Activated naive CD8-positive, alpha-beta T cell treated with anti-CD3 and anti-CD28 coated beads for 36 hours (primary cell): ENCODE results near the gene LDLRAD4. TPM values are rescaled to one million over a fixed set of nuclear protein-coding genes. Genes with fewer than 3 reads are reported as not detected.
A peak's percentile ranks its signal among the peaks of the same experiment; 100 is the strongest.

Experiments
- DNase-seq: peaks from one replicate; pipeline ENCODE4 v3.0.0; 2021
- H3K27ac Mint-ChIP-seq: one replicate; pipeline ENCODE4 v1.8.0; 2022; ENCODE audit warnings: mild to moderate bottlenecking, moderate library complexity, mixed read lengths
- H3K27me3 Mint-ChIP-seq: one replicate; pipeline ENCODE4 v1.8.0; 2022; ENCODE audit warnings: mild to moderate bottlenecking, mixed read lengths
- H3K36me3 Mint-ChIP-seq: one replicate; pipeline ENCODE4 v1.8.0; 2021; ENCODE audit warnings: mild to moderate bottlenecking, mixed read lengths
- H3K4me1 Mint-ChIP-seq: one replicate; pipeline ENCODE4 v1.8.0; 2021; ENCODE audit warnings: mixed read lengths
- H3K4me3 Mint-ChIP-seq: one replicate; pipeline ENCODE4 v1.8.0; 2022; ENCODE audit warnings: mild to moderate bottlenecking, moderate library complexity, mixed read lengths
- H3K9me3 Mint-ChIP-seq: one replicate; pipeline ENCODE4 v1.8.0; 2022; ENCODE audit warnings: mixed read lengths
- total RNA-seq, 2 experiments: library from RNA; stranded (reverse); gene quantifications; one replicate each; pipeline ENCODE4 v1.2.3, GENCODE V29; 2021

Gene LDLRAD4
- total RNA-seq, 2 experiments from 2014 or later, result 27.4 to 27.5 TPM

DNA sequence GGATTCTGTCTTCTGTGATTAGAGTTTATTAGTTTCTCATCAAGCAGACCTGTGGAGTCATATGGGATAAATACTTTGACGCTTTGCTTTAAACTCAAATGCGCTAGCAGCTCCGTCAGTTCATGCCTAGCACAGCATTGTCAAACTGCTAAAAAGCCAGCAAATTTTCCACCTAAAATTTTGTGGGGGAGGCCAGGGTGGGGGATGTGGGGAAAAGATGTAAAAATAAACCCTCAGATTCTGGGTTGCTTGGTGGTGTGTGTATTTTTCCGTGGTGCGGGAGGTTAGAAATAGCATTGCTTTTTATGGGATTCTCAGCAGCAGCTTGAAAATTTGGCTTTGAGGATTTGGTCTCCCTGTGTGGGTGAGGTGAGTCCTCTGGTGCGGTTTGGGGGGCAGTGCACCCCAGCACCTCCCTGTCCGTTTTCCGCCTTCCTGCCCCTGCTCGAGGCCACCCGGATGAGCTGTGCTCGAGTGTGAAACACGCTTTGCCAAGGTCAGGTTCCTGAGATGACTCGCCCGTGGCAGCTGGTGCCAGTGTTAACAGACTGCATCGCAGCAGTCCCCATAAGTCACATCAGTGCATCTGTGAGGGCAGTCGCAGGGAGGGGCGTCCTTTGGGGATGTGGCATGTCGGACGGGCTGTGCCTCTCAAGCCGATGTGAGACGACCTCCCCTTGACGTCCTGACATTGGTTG lies 65.9 kb downstream of the LDLRAD4 start:
- Mint-ChIP-seq H3K4me1 (peaks cover 48% of the 10 kb centered on the region), H3K36me3 (peaks cover 14% of the 10 kb centered on the region), H3K9me3 (peaks cover 2% of the 10 kb centered on the region), H3K27ac (no peak overlapping the region), H3K27me3 (no peaks in the 10 kb centered on the region), H3K4me3 (no peak overlapping the region)
- no peak for DNase-seq

DNA sequence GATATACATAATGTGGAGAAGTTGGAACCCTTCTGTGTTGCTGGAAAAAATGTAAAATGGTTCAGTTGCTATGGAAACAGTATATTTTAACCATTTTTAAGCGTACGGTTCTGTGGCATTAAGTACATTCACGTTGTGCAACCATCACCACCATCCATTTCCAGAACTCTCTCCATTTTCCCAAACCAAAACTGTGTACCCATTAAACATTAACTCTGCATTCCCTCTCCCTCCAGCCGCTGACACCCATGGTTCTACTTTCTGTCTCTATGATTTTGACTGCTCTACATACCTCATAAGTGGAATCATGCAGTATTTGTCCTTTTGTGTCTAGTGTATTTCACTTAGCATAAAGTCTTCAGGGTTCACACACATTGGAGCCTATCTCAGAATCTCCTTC lies 67.3 kb downstream of the LDLRAD4 start:
- Mint-ChIP-seq H3K27ac (no peak overlapping the region), H3K4me1 (peaks cover 41% of the 10 kb centered on the region)

DNA sequence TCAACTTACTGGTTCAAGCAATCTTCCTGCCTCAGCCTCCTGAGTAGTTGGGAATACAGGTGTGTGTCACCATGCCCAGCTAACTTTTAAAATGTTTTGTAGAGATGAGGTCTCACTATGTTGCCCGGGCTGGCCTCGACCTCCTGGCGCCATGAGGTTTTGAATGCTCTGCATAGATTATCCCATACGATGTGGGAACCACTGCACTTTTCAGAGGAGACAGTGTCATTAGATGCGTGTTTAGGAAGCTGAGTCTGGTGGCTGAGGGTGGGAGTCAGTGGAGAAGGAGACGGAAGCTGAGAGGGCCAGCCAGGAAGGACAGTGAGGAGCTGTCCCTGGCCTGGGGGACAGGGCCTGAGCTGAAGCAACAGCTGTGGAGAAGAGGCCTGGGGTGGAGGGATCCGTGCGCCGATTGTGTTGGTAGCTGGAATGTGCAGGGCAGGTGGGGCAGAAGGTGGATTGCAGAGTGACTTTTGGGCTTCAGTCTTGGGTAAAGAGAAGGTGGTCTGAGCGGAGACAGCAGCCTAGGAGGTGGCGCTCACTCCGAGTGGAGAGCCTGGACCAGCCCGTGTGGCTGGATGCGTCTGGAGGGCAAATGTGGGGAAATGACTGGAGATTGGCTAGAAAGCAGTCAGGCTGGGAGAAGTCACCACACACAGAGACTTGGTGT lies 68.0 kb downstream of the LDLRAD4 start:
- no peak for DNase-seq
- no peak overlapping the region for H3K27ac Mint-ChIP-seq
- peaks cover 2% of the 10 kb centered on the region for H3K9me3 Mint-ChIP-seq
- H3K4me3 Mint-ChIP-seq, result no peak overlapping the region
- H3K27me3 Mint-ChIP-seq, result no peaks in the 10 kb centered on the region
- peaks cover 42% of the 10 kb centered on the region for H3K4me1 Mint-ChIP-seq
- H3K36me3 Mint-ChIP-seq, result peaks cover 14% of the 10 kb centered on the region

More for the DNA sequence above, 67.3 kb downstream of the LDLRAD4 start:
- H3K9me3 Mint-ChIP-seq, result peaks cover 2% of the 10 kb centered on the region
- H3K27me3 Mint-ChIP-seq, result no peaks in the 10 kb centered on the region
- no peak overlapping the region for H3K4me3 Mint-ChIP-seq
- H3K36me3 Mint-ChIP-seq, result peaks cover 14% of the 10 kb centered on the region
- no peak for DNase-seq

DNA sequence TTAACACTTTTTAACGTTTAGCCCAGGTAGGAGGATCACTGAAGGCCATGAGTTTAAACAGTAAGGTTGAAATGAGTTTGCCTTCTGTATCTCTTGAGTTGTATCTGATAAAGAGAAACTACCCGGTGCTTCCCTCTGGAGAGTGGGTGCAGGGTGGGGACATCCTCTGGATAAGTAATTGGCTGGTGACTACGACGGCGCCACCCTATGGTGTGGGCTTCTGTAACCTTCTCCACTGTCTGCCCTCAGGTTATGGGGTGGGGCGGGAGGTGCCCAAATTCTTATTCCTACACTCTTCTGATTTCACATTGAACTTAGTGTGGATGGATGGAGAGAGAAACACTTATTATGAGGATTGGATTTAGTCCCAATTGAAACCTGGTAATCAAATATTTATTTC lies 68.8 kb downstream of the LDLRAD4 start:
- no peak overlapping the region for H3K4me3 Mint-ChIP-seq
- H3K4me1 Mint-ChIP-seq, result peaks cover 38% of the 10 kb centered on the region
- no peak for DNase-seq
- no peaks in the 10 kb centered on the region for H3K9me3 Mint-ChIP-seq
- peaks cover 6% of the 10 kb centered on the region for H3K36me3 Mint-ChIP-seq
- no peak overlapping the region for H3K27ac Mint-ChIP-seq
- H3K27me3 Mint-ChIP-seq, result no peaks in the 10 kb centered on the region

DNA sequence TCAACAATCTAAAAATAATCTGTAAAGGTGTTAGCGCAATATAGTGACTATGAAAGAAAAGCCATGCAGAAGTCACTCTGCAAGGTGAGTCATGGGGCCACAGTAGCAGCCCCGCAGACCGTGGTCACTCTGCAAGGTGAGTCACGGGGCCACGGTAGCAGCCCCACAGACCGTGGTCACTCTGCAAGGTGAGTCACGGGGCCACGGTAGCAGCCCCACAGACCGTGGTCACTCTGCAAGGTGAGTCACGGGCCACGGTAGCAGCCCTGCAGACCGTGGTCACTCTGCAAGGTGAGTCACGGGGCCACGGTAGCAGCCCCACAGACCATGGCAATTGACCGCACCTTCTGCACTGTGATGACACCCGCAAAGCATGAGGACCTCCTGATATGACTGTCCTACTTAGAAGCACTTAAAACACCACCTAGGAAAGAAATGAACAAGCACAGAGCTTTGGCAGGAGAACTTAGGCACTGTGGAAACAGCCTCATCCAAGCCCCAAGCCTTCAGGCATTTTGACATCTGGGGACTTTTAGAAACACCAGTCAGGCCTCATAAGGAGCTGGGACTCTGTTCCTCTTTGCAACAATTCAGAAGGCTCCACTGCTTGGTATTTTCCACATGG lies 70.1 kb downstream of the LDLRAD4 start:
- no peaks in the 10 kb centered on the region for H3K27me3 Mint-ChIP-seq
- peak; percentile 24 for DNase-seq
- H3K4me3 Mint-ChIP-seq, result no peak overlapping the region
- peaks cover 30% of the 10 kb centered on the region for H3K4me1 Mint-ChIP-seq
- H3K36me3 Mint-ChIP-seq, result peaks cover 1% of the 10 kb centered on the region
- H3K9me3 Mint-ChIP-seq, result no peaks in the 10 kb centered on the region
- no peak overlapping the region for H3K27ac Mint-ChIP-seq

DNA sequence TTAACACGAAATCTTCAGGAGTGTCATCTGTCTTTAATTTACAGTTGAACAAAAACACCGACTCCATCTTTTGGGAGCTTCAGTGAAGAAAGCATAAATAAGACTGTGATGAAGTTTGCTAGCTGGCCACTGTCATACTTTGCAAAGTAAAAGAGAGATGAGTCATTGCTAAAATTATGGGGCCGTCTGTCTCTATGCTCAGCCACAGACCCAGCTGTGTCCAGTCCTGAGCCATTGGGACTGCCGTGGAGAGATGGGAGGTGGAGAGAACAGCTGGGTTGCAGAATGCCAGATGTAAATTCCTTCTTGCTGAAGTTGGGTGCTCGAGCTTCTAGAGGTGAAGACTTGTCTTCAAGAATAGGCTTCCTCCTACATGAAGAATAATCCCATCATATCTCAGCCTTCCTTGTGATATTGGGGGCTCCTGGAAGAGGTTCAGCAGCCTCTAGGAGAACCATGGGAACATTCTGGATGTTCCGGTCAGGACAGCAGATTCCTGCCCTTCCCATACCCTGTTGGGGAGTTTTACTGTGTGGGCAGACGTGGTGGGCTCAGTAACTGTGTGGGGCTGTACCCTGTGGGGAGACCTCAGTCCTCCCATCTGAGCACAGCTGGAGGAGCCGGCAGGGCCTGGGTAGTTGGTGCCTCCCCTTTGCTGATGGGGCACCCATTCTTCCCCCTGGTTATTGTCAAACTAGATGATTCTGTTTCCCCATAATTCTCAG lies 71.1 kb downstream of the LDLRAD4 start:
- no peak for DNase-seq
- Mint-ChIP-seq H3K27ac (no peak overlapping the region), H3K27me3 (no peaks in the 10 kb centered on the region), H3K4me1 (peaks cover 29% of the 10 kb centered on the region), H3K36me3 (no peaks in the 10 kb centered on the region), H3K4me3 (no peak overlapping the region), H3K9me3 (no peaks in the 10 kb centered on the region)

DNA sequence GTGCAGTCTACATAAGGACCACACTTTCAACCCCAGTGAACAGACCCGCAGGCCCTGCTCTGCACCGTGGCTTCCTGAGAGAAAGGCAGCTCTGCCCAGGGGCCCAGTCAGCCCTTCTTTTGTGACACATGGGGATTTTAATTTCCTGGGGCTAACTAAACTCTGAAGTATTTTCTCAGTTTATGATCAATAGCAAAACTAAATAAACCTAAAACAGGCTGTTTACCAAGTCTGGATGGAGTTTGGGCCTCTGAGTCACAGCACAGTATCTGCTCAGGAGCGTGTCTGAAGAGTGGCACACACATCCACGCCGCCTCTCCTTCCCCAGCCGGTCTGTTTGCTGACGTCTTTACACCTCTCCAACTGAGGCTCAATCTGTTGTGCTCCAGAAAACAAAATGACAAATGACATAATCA lies 72.3 kb downstream of the LDLRAD4 start:
- no peaks in the 10 kb centered on the region for H3K27me3 Mint-ChIP-seq
- DNase-seq, result no peak
- no peak overlapping the region for H3K4me3 Mint-ChIP-seq
- H3K4me1 Mint-ChIP-seq, result peaks cover 36% of the 10 kb centered on the region
- no peak overlapping the region for H3K27ac Mint-ChIP-seq
- no peaks in the 10 kb centered on the region for H3K9me3 Mint-ChIP-seq
- no peaks in the 10 kb centered on the region for H3K36me3 Mint-ChIP-seq

DNA sequence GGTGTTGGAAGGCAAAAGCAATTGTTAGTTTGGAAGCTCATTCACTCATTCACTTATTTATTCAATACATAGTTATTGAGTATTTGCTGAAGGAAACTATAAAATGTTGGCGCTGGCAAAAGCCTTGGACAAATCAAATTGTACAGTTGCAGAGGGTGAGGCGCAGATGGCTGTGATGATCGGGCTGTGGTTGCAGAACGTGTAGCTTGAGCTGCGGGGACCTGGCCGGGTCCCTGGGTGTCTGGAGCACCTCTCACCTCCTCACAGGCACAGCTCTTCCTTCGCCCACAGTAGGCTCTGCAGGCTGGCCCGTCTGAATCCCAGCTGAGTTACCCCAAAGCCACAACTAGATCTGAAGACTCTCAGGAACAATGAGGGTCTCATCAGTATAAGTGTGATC lies 72.7 kb downstream of the LDLRAD4 start:
- Mint-ChIP-seq H3K4me1 (peaks cover 36% of the 10 kb centered on the region), H3K9me3 (no peaks in the 10 kb centered on the region), H3K27me3 (no peaks in the 10 kb centered on the region), H3K4me3 (no peak overlapping the region), H3K27ac (no peak overlapping the region), H3K36me3 (no peaks in the 10 kb centered on the region)
- no peak for DNase-seq

DNA sequence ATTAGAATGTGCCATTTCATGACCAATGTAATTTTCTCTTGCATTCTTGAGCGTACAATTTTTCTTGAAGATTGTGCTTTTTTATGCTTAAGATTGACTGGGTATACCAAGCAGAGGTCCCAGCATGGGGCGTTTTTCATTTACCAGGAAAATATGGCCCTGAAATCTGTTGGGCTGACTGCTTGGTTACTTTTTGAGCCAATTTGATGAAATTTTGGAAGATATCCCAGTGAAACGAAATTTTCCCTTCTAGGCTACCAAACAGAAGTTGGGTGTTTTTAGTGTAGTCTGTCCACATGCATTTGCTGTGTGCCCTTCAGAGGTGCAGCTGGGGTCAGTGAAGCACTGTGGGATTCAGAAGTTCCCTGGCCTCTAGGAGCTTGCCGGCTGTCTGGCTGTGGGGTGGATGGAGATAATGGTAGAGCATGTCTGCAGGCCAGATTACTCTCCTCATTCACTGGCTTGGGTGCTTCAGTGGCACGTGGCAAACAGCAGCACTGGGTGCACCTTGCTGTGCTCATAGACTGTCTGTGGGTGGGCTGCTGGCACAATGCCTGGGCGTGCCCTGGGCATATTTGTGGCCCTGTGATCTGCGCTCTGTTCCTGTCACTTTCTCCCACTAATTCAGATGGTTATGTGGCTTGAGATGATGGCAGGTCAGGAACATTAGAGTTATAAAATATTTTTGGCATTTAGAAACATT lies 73.3 kb downstream of the LDLRAD4 start:
- Mint-ChIP-seq H3K4me3 (no peak overlapping the region), H3K36me3 (no peaks in the 10 kb centered on the region), H3K27ac (no peak overlapping the region), H3K4me1 (peaks cover 39% of the 10 kb centered on the region), H3K27me3 (no peaks in the 10 kb centered on the region), H3K9me3 (no peaks in the 10 kb centered on the region)
- DNase-seq, result no peak

DNA sequence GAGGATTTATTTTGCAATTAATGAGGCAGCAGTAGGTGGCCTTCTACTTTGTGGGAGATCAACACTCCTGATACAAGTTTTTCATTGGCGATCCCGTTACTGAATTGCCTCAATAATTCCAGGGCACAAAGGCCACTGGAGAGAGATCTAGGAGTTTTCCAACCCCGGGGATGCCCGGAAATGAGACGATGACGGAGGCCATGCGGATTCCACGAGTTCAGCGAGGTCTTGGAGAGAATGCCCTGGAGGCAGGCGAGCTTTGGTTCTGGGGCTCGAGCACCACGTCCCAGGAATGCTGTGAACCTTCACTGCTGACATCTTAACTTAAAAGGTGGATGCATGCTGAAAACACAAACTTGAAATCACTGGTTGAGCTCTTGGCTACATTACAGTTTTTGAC lies 74.2 kb downstream of the LDLRAD4 start:
- Mint-ChIP-seq H3K4me1 (peaks cover 44% of the 10 kb centered on the region), H3K27ac (no peak overlapping the region), H3K36me3 (no peaks in the 10 kb centered on the region), H3K27me3 (no peaks in the 10 kb centered on the region), H3K4me3 (no peak overlapping the region), H3K9me3 (no peaks in the 10 kb centered on the region)
- DNase-seq, result no peak

DNA sequence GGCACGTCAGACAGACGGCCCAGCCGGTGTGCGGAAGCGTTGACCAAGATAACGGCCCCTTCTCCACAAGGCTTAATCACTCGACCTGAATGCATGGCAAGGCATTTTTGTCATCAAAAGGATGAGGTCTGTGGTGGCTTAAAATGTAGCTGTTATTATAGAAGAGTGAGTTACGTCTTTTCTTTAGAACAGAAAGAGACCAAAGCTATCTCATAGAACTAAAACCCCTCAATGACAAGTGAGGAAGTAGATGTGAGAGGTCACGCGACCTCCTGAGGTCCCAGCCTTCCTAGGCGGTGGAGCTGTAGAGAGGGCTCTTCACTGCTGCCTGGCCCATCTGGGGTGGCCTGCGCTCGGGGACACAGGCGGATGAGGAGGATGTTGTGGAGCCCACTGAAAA lies 75.7 kb downstream of the LDLRAD4 start:
- no peaks in the 10 kb centered on the region for H3K27me3 Mint-ChIP-seq
- H3K4me1 Mint-ChIP-seq, result peaks cover 44% of the 10 kb centered on the region
- H3K27ac Mint-ChIP-seq, result no peak overlapping the region
- H3K36me3 Mint-ChIP-seq, result peaks cover 1% of the 10 kb centered on the region
- no peaks in the 10 kb centered on the region for H3K9me3 Mint-ChIP-seq
- no peak for DNase-seq
- no peak overlapping the region for H3K4me3 Mint-ChIP-seq

DNA sequence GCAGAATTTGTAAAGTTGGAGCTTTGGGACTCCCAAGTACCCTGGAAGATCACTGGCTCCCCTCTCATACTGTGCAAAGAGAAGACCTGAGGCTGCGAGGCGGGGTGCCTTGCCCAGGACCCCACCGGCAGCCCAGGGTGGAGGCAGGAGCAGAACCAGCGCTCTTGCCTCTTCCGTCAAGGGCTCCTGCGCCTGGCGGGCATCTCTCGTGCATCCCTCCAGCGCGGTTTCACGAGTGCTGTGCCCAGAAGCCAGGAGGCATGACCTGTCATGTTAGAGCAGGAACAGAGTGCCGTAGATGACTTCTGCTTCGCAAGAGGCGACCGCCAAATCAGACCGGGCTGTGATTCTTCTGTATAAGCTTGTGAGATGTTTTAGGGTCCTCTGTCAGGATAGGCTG lies 77.3 kb downstream of the LDLRAD4 start:
- H3K9me3 Mint-ChIP-seq, result no peaks in the 10 kb centered on the region
- H3K27ac Mint-ChIP-seq, result no peak overlapping the region
- DNase-seq, result no peak
- H3K4me1 Mint-ChIP-seq, result peaks cover 35% of the 10 kb centered on the region
- H3K27me3 Mint-ChIP-seq, result no peaks in the 10 kb centered on the region
- peaks cover 1% of the 10 kb centered on the region for H3K36me3 Mint-ChIP-seq
- H3K4me3 Mint-ChIP-seq, result no peak overlapping the region

DNA sequence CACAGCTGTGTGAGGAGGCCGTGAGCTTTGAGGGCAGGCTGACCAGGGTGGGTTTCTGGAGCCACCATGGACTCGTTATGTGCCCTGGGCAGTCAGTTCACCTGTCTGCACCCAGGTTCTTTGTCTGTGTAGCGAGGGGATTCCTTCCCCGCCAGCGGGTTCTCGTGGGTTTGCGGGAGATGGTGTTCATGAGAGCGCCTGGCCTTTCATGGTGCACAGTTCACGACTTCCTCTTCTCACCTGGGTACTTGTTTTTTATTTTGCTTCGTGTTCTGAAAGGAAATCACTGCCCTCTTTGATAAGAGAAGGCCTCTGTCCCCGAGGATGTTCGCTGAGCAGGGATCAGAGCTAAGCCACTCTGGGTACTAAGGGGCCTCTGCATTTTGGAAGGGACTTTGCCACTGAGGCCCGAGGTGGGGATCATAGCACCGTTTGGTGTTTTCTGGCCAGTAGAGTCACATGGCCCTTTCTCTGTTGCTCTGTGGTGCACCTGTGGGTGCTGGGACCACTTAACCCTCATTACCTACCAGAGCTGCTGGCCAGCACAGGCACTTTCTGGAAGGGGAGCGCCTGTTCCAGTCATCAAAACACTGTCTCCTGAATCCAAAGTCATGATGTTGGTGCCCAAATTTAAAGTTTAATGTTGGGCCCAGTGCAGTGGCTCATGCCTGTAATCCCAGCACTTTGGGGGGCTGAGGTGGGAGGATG lies 78.5 kb downstream of the LDLRAD4 start:
- peaks cover 31% of the 10 kb centered on the region for H3K4me1 Mint-ChIP-seq
- no peaks in the 10 kb centered on the region for H3K9me3 Mint-ChIP-seq
- H3K36me3 Mint-ChIP-seq, result peaks cover 1% of the 10 kb centered on the region
- no peak overlapping the region for H3K4me3 Mint-ChIP-seq
- no peaks in the 10 kb centered on the region for H3K27me3 Mint-ChIP-seq
- no peak for DNase-seq
- H3K27ac Mint-ChIP-seq, result no peak overlapping the region

DNA sequence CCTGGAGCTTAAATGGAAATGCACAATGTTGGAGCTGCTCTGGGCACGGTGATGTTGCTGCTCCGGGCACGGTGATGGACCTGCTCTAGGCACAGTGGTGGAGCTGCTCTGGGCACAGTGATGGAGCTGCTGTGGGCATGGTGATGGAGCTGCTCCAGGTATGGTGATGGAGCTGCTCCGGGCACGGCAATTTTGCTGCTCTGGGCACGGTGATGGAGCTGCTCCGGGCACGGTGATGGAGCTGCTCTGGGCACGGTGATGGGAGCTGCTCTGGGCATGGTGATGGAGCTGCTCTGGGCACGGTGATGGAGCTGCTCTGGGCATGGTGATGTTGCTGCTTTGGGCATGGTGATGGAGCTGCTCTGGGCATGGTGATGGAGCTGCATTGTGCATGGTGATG lies 79.7 kb downstream of the LDLRAD4 start:
- Mint-ChIP-seq H3K9me3 (no peaks in the 10 kb centered on the region), H3K27me3 (no peaks in the 10 kb centered on the region), H3K36me3 (peaks cover 1% of the 10 kb centered on the region), H3K4me1 (peaks cover 38% of the 10 kb centered on the region), H3K27ac (no peak overlapping the region), H3K4me3 (no peak overlapping the region)
- DNase-seq, result no peak
